AG20443 (cell line): ENCODE data around the gene SLC4A1.

ENCODE experiments used
- DNase-seq: peaks from one replicate; pipeline ENCODE4 v3.0.0; 2012; ENCODE audit warnings: low spot score, mixed read lengths

Gene SLC4A1

DNA sequence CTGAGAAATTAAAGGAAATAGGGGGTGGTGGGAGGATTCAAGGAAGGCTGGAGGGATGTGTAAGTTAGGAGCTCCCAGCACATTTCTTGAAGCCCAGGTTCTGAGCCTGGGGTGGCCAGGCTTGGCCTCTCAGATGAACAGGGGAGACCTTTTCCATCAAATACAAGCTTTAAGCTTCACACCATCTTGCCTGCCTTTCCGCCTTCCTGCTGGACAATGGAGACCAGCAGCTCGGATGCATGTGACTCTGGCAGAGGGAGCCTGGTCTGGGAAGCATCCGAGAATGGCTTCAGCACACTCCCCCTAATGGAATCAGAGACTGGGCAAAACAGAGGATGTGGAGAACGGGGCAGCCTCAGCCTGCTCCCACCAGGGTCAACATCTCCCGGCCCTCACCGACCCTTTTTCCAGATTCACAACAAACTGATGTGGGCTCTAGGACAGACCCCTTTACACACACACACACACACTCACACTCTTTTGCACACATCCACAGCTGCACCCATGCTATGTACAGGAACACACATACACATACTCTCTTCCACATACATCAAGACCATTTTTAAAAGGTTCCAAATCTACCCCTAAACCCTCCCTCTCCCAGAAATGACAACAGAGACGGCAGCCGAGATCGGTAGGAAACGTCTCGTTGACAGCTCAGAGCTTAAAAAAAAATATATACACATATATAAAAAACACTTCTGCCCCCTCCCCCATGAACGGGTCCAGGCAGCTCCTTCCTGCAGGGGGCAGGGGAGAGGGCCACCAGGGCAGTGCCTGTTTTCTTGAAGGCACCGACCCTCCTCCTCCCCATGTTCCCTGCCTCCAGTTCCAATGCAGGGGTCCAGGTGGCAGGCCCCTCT lies 61.7 kb downstream of the SLC4A1 start:
- DNase-seq, result no peak

DNA sequence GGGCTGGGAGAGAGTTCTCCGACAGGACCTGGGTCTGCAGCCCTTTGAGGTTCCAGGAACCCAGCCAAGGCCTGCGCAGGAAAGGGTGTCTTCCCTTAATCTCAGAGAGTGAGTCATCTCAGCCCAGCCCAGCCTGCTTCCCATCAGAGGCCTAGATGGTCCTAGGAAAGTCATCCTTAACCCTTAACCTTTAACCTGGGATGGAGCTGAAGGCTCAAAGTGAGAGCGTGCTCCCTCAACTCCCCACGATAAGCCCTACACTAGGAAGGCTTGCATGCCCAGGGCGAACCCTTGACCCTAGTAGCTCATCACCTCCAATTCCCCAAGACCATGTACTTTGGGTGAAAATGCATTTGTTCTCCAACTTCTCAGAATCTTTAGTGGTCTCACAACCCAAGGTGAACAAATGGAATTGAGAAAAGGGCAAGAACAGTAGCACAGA lies 63.5 kb downstream of the SLC4A1 start:
- DNase-seq, result peak; percentile 43

DNA sequence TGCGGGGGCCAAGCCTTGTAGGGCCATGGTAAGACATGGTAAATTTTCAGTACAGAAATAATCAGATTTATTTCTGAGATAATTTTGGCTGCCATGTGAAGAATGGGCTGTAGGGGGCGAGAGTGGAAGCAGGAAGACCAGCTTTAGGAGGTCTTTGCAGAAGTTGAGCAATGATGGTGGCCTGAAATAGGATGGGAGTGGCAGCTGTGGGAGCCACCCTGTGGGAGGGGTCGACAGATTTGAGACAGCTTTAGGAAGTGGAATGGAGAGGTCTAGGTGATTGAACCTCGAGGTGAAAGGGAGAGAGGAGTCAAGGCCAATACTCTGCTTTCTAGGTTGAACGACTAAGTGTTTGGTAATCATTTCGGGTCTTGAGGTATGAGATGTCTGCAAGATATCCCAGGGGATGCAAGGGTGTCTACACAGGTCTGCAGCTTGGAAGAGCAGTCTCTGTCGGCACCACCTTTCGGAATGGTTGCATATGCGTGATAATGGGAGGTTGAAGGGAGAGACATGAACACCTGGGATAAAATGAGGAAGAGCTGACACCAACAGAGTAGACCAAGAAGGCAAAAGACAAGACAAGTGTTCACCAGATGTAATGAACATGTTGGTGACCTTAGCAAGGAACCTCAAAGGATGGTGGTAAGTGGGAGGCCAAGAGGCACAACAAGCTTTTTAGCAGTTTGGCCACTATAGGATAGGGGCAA lies 64.0 kb downstream of the SLC4A1 start:
- peak; percentile 54 for DNase-seq

DNA sequence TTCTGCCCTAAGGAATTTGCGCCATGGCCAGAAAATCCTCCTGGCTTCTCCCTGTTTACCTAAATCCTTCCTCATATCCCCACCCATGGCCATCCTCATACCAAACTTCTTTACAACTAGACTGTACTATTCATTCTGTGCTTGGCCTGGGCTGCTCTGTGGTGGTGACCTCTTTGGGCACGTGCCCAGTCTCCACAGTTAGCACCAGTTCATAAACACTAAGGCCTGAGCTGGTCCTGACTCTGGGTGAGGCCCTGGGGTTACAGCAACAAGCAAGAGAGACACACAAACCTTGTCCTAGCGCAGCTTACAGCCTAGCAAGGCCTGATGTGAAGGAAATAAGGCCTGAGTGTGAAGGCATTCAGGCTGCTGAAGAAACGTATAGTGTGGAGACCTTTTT lies 65.2 kb downstream of the SLC4A1 start:
- DNase-seq, result no peak

DNA sequence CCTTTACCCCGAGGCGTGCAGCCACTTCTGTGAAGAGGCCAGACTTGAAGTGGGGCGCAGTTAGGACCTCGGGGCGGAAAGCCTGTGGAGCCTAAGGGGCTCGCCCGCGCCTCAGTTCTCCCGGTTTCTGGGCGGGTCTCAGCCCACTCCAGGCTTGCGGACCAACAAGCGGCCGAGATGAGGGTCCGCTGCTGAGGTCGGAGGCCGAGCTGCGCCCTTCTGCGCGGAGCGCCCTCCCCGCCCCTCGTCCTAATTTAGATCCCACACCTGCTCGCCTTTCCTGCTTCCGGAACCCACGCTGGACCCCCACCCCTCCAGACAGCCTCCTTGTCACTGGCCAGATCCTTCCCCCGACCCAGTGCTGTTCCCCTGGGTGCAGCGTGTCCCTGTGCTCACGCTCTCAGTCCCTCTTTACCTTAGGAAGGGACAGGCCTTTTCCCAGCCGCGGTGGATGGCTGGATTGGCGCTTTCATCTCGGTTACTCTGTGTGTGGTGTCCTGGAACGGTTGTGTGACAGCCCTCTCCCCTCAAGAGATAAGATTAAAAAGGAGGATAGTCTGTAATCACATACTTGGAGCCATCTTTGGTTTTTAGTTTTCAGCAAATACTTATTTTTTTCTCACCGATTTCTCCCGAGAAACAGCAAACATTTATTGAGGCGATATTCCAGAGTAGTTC lies 67.3 kb downstream of the SLC4A1 start:
- no peak for DNase-seq

DNA sequence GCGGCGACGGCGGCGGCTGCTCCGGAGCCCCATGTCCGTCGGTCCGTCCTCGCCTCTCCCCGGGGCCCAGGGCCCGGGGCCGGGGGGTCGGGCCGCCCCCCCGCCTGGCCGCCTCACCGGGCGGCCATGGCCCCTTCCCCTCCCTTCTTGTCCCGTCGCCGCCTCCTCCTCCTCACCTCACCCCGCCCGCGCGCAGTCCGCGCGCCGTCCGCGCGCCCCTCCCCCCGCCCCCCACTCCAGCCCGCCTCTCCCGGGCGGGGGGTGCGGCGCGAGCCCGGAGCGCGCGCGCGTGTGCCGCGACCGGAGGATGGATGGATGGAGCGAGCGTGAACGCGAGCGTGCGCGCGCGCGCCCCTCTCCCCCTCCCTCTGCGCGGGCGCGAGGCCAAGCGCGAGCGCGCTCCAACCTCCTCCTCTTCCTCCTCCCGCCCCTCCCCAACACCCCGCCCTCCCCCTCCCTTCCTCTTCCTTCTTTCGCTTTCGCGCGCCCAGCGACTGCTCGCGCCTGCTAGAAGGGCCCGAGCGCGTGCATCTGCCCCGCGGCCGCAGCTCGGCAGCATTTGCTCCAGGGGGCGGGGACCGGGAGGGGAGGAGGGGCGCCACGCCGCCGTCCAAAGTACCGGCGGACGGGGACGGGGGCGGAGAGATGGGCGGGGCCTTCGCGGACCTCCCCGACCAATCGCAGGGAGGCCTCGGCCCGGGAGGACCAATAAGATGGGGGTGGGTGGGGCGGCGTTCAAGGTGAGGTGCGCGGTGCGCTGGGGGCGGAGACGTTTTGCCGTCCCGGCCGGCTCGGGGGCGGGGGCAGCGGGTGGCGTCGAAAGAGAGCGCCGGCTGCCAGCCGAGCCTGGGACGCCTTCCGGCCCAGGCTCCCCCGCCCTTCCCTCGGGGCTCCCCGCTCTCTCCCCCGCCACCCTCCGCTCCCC lies 68.1 kb downstream of the SLC4A1 start, which contains the start of gene ATXN7L3:
Gene ATXN7L3, minus strand, starts transcription at position 332 of the 925 bp plus-strand sequence. CDS start 1,814 bp downstream, outside the sequence.
- peak; percentile 98 for DNase-seq

DNA sequence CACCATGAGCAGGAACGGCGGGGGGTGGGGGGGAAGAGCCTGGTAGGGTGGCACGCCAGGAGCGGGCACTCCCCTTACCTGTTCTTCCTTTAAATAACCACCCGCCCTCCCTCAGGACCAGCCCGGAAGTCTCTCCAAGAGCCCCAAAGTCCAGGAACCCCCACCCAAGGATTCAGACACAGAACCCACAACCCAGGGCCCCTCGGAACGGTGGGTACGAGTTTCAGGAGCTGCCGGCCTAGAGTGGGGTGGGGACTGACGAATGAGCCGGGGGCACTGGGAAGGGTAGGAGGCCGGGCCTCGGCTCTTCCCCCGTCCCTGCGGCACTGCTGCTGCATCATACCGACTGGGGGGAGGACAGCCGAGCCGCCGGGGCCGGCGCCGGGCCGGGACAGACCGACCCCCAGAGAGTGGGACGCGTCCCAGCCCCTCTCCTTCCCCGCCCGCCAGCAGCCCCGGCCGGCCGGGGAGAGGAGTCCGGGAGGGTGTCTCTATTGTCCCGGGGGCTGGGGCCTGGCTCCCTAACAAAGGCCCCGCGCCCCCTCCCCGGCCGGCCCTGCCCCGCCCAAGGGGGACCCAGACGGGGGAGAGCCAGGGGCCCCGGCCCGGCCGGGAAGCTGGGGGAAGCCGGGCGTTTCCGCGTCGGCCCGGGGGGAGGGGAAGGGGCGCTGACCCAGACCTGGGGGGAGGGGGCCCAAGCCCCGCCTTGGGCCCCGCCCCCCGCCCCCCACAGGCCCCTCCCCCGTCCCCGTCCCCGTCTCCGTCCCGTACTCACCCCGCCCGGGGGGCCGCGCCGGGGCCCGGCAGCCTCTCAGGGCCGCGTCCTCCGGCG lies 69.0 kb downstream of the SLC4A1 start:
- peak; percentile 88 for DNase-seq
